DOHH2 (cell line): ENCODE results near the gene AP1M2.
A peak's percentile ranks its signal among the peaks of the same experiment; 100 is the strongest.

ENCODE experiments used
- H3F3A ChIP-seq: fragments of 200-600 bp; sonication (generic), shearing (Covaris generic); 2 replicates; pipeline ENCODE4 v1.6.0; 2016; ENCODE audit warnings: antibody characterized with exemption, mild to moderate bottlenecking; ENCODE audit not compliant: control insufficient read depth, insufficient read depth
- H3K27ac ChIP-seq: fragments of 200-600 bp; sonication (generic); 2 replicates; pipeline ENCODE4 v1.5.1; 2014; ENCODE audit warnings: low read depth, mild to moderate bottlenecking, low read length, moderate library complexity
- H3K27me3 ChIP-seq: fragments of 200-600 bp; sonication (generic); 2 replicates; pipeline ENCODE4 v1.6.1; 2014; ENCODE audit warnings: mild to moderate bottlenecking, low read length, mixed read lengths; ENCODE audit not compliant: control insufficient read depth
- H3K36me3 ChIP-seq: fragments of 200-600 bp; sonication (generic); 2 replicates; pipeline ENCODE4 v1.6.1; 2014; ENCODE audit warnings: mild to moderate bottlenecking, low read length, moderate library complexity, mixed read lengths; ENCODE audit not compliant: control insufficient read depth
- H3K4me1 ChIP-seq: fragments of 200-600 bp; sonication (generic); 2 replicates; pipeline ENCODE4 v1.6.1; 2014; ENCODE audit warnings: mild to moderate bottlenecking, low read length, mixed read lengths; ENCODE audit not compliant: control insufficient read depth
- H3K4me2 ChIP-seq: fragments of 200-600 bp; sonication (generic); 2 replicates; pipeline ENCODE4 v1.6.0; 2014; ENCODE audit warnings: mild to moderate bottlenecking, low read length, moderate library complexity
- H3K4me3 ChIP-seq: fragments of 200-600 bp; sonication (generic); 2 replicates; pipeline ENCODE4 v1.5.1; 2014; ENCODE audit warnings: mild to moderate bottlenecking, low read length, mixed read lengths
- H3K79me2 ChIP-seq: fragments of 200-600 bp; sonication (generic); 2 replicates; pipeline ENCODE4 v1.6.1; 2014; ENCODE audit warnings: mild to moderate bottlenecking, low read length, mixed read lengths; ENCODE audit not compliant: control insufficient read depth
- H3K9me2 ChIP-seq: fragments of 200-600 bp; sonication (generic); replicated peaks from 2 replicates; pipeline ENCODE4 v1.6.1; 2014; ENCODE audit warnings: mild to moderate bottlenecking, low read length, mixed read lengths; ENCODE audit not compliant: control insufficient read depth
- H3K9me3 ChIP-seq: fragments of 200-600 bp; sonication (generic); 2 replicates; pipeline ENCODE4 v1.6.1; 2014; ENCODE audit warnings: antibody characterized with exemption, low read length, mixed read lengths; ENCODE audit not compliant: control insufficient read depth, insufficient read depth
- H4K20me1 ChIP-seq: fragments of 200-600 bp; sonication (generic); 2 replicates; pipeline ENCODE4 v1.6.0; 2014; ENCODE audit warnings: low read depth, mild to moderate bottlenecking, antibody characterized with exemption, low read length, moderate library complexity; ENCODE audit not compliant: control insufficient read depth, insufficient read depth
- EZH2phosphoT487 ChIP-seq: fragments of 200-600 bp; sonication (generic); IDR thresholded peaks from 2 replicates; pipeline ENCODE4 v1.6.1; 2017; ENCODE audit warnings: borderline replicate concordance, mild to moderate bottlenecking, antibody characterized with exemption, low read length, moderate library complexity, mixed read lengths
- TF ChIP-seq, protein P1 (sequence below): fragments of 200-600 bp; sonication (generic); IDR thresholded peaks from one replicate; pipeline ENCODE4 v1.5.1; 2014; ENCODE audit warnings: antibody characterized with exemption, mild to moderate bottlenecking, low read depth, low read length; ENCODE audit not compliant: poor library complexity, severe bottlenecking

The AP1M2 gene

DNA sequence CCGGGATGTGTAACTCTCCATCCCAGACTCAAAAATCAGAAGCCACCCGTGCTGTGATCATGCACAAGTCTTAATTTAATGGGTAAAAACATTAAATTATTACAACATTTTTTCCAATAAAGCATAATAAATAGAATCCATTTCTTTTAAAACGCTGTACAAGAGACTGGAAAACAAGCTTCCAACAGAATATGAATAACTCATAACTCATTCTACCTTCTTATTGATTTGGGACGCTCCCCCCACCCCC is 20.8 kb downstream of the AP1M2 start:
- no peaks in the 10 kb centered on the region for H3K27me3 ChIP-seq

DNA sequence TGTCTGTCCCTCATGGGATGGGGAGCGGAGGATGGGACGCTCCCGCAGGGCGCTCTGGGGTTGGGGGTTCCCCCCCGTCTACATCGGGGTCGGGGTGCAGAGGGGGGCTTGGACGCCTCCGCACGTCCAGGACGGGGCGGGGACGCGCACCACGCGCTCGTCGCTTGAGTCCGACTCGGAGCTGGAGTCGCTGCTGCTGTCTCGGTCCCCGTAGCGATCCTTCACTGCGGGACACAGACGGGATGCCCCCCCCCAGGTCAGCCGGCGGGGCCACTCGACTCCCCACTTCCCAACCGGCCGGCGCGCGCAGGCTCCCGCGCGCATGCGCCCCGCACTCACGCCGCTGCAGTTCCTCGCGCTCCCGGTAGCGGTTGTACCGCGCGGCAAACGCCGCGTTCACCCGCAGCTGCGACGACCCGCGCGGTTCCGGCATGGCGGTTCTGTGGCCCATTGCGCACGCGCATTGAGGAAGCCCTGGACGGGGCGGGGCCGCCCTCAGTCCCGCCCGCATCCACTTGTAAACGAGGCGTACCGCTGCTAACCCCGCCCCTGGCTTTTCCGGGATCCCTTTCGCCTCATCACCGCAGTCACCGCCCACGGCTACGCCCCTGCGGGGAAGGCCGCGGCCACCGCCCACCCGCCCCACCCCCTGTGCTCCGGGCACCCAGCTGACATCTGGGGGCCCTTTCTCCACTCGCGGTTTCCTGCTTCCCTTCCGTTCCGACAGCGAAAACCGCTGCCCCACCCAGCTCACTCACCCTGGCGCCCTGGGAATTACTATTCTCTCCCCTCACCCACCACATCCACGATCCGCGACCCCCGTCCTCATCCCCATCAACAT is 21.3 kb downstream of the AP1M2 start, which contains the start of gene KRI1:
TSS of gene KRI1 (minus strand) at position 444 of the 841 bp plus-strand sequence. CDS start at position 433, 11 bp downstream.
- Histone ChIP-seq H3K27ac (peak within 1 kb of the TSS; percentile 92), H3F3A (peaks cover 21% of the 10 kb centered on the region), H3K9me3 (no peaks in the 10 kb centered on the region), H4K20me1 (no peaks in the 10 kb centered on the region), H3K4me3 (peak within 1 kb of the TSS; percentile 87), H3K4me1 (peaks cover 39% of the 10 kb centered on the region), H3K79me2 (peaks cover 36% of the 10 kb centered on the region), H3K4me2 (peak within 1 kb of the TSS; percentile 92), H3K9me2 (no peaks in the 10 kb centered on the region), H3K36me3 (peaks cover 30% of the 10 kb centered on the region), H3K27me3 (no peaks in the 10 kb centered on the region)
- TF ChIP-seq, protein P1, sequence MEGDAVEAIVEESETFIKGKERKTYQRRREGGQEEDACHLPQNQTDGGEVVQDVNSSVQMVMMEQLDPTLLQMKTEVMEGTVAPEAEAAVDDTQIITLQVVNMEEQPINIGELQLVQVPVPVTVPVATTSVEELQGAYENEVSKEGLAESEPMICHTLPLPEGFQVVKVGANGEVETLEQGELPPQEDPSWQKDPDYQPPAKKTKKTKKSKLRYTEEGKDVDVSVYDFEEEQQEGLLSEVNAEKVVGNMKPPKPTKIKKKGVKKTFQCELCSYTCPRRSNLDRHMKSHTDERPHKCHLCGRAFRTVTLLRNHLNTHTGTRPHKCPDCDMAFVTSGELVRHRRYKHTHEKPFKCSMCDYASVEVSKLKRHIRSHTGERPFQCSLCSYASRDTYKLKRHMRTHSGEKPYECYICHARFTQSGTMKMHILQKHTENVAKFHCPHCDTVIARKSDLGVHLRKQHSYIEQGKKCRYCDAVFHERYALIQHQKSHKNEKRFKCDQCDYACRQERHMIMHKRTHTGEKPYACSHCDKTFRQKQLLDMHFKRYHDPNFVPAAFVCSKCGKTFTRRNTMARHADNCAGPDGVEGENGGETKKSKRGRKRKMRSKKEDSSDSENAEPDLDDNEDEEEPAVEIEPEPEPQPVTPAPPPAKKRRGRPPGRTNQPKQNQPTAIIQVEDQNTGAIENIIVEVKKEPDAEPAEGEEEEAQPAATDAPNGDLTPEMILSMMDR: peak; percentile 43
- TF ChIP-seq EZH2phosphoT487: no peak

More for the DNA sequence above, 20.8 kb downstream of the AP1M2 start:
- H4K20me1 ChIP-seq: no peaks in the 10 kb centered on the region
- peak overlapping the region; percentile 87 for H3K4me3 ChIP-seq
- H3K9me3 ChIP-seq: no peaks in the 10 kb centered on the region
- H3K4me1 ChIP-seq: peaks cover 39% of the 10 kb centered on the region
- H3K79me2 ChIP-seq: peaks cover 36% of the 10 kb centered on the region
- H3F3A ChIP-seq: peaks cover 21% of the 10 kb centered on the region
- peak overlapping the region; percentile 92 for H3K27ac ChIP-seq
- TF ChIP-seq, protein P1: no peak
- no peak for TF ChIP-seq EZH2phosphoT487
- peaks cover 25% of the 10 kb centered on the region for H3K36me3 ChIP-seq
- H3K4me2 ChIP-seq: peak overlapping the region; percentile 92
- H3K9me2 ChIP-seq: no peaks in the 10 kb centered on the region

DNA sequence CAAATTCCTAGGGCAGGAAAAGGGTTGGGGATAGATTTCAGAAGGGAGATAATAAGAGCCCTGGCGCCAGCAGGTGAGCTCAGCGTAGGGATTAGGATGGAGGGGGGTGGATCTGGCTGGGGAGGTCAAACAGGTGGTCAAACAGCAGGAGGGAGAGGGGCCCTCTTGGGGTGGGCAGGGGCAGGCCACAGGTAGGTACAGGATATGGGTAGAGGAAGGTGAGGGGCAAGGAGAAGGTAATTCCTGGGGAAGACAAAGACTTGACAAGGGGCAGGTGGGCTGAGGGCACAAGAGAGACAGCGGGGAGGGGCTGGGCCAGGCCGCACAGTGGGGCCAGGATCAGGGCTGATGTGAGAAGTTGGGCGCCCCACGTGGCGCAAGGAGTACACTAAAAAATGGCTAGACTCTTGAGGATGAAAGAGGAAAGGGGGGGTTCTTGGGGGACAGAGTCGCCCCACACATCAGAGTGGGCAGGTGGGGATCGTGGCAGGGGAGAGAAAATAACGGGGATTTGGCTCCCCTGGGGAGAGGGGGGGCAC is 22.0 kb downstream of the AP1M2 start:
- Histone ChIP-seq H3K4me3 (peak overlapping the region; percentile 87), H3K9me2 (no peaks in the 10 kb centered on the region), H3K36me3 (peaks cover 37% of the 10 kb centered on the region), H3K79me2 (peaks cover 36% of the 10 kb centered on the region), H3K4me1 (peaks cover 39% of the 10 kb centered on the region), H4K20me1 (no peaks in the 10 kb centered on the region), H3K4me2 (peak overlapping the region; percentile 85), H3F3A (peaks cover 21% of the 10 kb centered on the region), H3K9me3 (no peaks in the 10 kb centered on the region), H3K27me3 (no peaks in the 10 kb centered on the region), H3K27ac (peak overlapping the region; percentile 83)
- no peak for TF ChIP-seq EZH2phosphoT487
- TF ChIP-seq, protein P1: peak; percentile 70
